Measurements from ENCODE around the gene C9orf85.
"Not testable (repeated sequence)": the region's sequence is repeated elsewhere in the genome, so short reads cannot be mapped to it uniquely, and the experiment has no call there.

Gene C9orf85

GRCh38 chr9:71954652-71955051 is 43.2 kb downstream of the C9orf85 start:
- DNase-seq = not testable (repeated sequence)

GRCh38 chr9:71955300-71955915 is 44.0 kb downstream of the C9orf85 start:
- no peak for DNase-seq

- DNase-seq = no peak
These were observed 50.9 kb downstream of the C9orf85 start for GRCh38 chr9:71962328-71962727.

- not testable (repeated sequence) for DNase-seq
These were observed 52.1 kb downstream of the C9orf85 start for GRCh38 chr9:71963471-71963996.

GRCh38 chr9:71965403-71965802 is 54.0 kb downstream of the C9orf85 start:
- DNase-seq = no peak

- no peak for DNase-seq
These were observed 55.2 kb downstream of the C9orf85 start for GRCh38 chr9:71966601-71967000.

- DNase-seq = no peak
These were observed 57.2 kb downstream of the C9orf85 start for GRCh38 chr9:71968541-71969090.

GRCh38 chr9:71975833-71976232 is 64.4 kb downstream of the C9orf85 start:
- DNase-seq = no peak

GRCh38 chr9:71977003-71977402 is 65.6 kb downstream of the C9orf85 start:
- no peak for DNase-seq

- no peak for DNase-seq
These were observed 69.1 kb downstream of the C9orf85 start for GRCh38 chr9:71980266-71981190.

GRCh38 chr9:71981944-71982343 is 70.5 kb downstream of the C9orf85 start:
- DNase-seq = no peak

- DNase-seq = no peak
These were observed 73.0 kb downstream of the C9orf85 start for GRCh38 chr9:71984403-71984802.

GRCh38 chr9:71984831-71985281 is 73.4 kb downstream of the C9orf85 start:
- no peak for DNase-seq

- DNase-seq = no peak
These were observed 74.0 kb downstream of the C9orf85 start for GRCh38 chr9:71985297-71985911.

- no peak for DNase-seq
These were observed 75.5 kb downstream of the C9orf85 start for GRCh38 chr9:71986900-71987299.

- no peak for DNase-seq
These were observed 76.3 kb downstream of the C9orf85 start for GRCh38 chr9:71987471-71988371.

- DNase-seq = no peak
These were observed 79.0 kb downstream of the C9orf85 start for GRCh38 chr9:71990466-71990865.

- DNase-seq = no peak
These were observed 94.0 kb downstream of the C9orf85 start for GRCh38 chr9:72005451-72005850.

- no peak for DNase-seq
These were observed 95.1 kb downstream of the C9orf85 start for GRCh38 chr9:72006501-72006900.

- not testable (repeated sequence) for DNase-seq
These were observed 96.3 kb downstream of the C9orf85 start for GRCh38 chr9:72007726-72008125.

GRCh38 chr9:72012646-72013045 is 101.2 kb downstream of the C9orf85 start:
- no peak for DNase-seq

GRCh38 chr9:72013292-72013760 is 101.9 kb downstream of the C9orf85 start:
- DNase-seq = no peak

All from NCI-H2081 (cell line).